Measurements from ENCODE around the gene JADE2.

DNA sequence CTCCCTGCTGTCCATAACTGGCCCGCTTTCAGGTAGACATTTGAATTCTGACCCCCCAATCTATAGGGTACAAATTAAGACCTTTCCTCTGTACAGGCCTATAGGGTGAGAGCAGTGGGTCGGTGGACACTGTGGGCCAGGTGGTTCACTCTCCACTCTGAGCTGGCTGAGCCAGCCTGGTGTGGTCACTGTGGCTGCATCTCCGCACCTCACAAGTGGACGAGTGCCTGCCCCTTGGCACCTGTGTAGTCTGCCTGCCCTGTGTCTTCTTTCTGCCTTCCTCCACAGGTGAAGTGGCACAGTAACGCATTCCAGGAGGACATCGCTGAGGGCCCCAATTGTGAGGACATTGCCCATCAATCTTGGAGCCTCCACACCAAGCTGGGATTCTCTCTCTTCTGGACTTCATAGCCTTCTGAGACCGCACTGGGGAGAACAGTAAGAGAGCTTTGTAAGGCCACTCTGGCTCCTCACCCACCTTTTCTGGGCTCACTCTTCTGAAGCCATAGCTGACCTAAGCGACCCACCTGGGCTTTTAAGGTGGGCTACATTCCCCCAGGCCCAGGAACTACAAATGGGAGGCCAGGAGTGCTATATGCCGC is 33.5 kb upstream of the JADE2 start:
- no peak for TF ChIP-seq EZH2 (IDR thresholded peaks at IDR 0.05; ENCODE audit: borderline replicate concordance, low read depth, low read length, poor library complexity, severe bottlenecking)
- TF ChIP-seq, protein P1, sequence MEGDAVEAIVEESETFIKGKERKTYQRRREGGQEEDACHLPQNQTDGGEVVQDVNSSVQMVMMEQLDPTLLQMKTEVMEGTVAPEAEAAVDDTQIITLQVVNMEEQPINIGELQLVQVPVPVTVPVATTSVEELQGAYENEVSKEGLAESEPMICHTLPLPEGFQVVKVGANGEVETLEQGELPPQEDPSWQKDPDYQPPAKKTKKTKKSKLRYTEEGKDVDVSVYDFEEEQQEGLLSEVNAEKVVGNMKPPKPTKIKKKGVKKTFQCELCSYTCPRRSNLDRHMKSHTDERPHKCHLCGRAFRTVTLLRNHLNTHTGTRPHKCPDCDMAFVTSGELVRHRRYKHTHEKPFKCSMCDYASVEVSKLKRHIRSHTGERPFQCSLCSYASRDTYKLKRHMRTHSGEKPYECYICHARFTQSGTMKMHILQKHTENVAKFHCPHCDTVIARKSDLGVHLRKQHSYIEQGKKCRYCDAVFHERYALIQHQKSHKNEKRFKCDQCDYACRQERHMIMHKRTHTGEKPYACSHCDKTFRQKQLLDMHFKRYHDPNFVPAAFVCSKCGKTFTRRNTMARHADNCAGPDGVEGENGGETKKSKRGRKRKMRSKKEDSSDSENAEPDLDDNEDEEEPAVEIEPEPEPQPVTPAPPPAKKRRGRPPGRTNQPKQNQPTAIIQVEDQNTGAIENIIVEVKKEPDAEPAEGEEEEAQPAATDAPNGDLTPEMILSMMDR (conservative IDR thresholded peaks at IDR 0.05; ENCODE audit: low read depth, low read length), result no peak

Measured in A673 (cell line).